ENCODE measurements around the gene RHBG.

RHBG gene

GRCh38 chr1:156386949-156387869 lies 18.2 kb downstream of the RHBG start:
- no peak for DNase-seq

- DNase-seq = no peak
These were observed 18.8 kb downstream of the RHBG start for GRCh38 chr1:156387870-156388173.

- DNase-seq = no peak
These were observed 19.4 kb downstream of the RHBG start for GRCh38 chr1:156388174-156389137.

GRCh38 chr1:156389311-156389710 lies 20.3 kb downstream of the RHBG start:
- DNase-seq = no peak

- no peak for DNase-seq
These were observed 21.7 kb downstream of the RHBG start for GRCh38 chr1:156390469-156391365.

GRCh38 chr1:156391366-156391677 lies 22.3 kb downstream of the RHBG start:
- DNase-seq = no peak

GRCh38 chr1:156391701-156392100 lies 22.7 kb downstream of the RHBG start:
- no peak for DNase-seq

GRCh38 chr1:156392452-156392853 lies 23.4 kb downstream of the RHBG start:
- DNase-seq = no peak

GRCh38 chr1:156393095-156393494 lies 24.1 kb downstream of the RHBG start:
- no peak for DNase-seq

- DNase-seq = no peak
These were observed 25.1 kb downstream of the RHBG start for GRCh38 chr1:156394082-156394481.

GRCh38 chr1:156394835-156395461 lies 25.9 kb downstream of the RHBG start:
- DNase-seq = no peak

- DNase-seq = no peak
These were observed 30.5 kb downstream of the RHBG start for GRCh38 chr1:156399355-156400125.

GRCh38 chr1:156400191-156400935 lies 31.4 kb downstream of the RHBG start:
- no peak for DNase-seq

GRCh38 chr1:156401041-156401574 lies 32.1 kb downstream of the RHBG start:
- no peak for DNase-seq

- no peak for DNase-seq
These were observed 32.7 kb downstream of the RHBG start for GRCh38 chr1:156401681-156402081.

GRCh38 chr1:156402331-156403020 lies 33.5 kb downstream of the RHBG start:
- no peak for DNase-seq

- DNase-seq = no peak
These were observed 36.7 kb downstream of the RHBG start for GRCh38 chr1:156405670-156406069.

GRCh38 chr1:156406251-156406650 lies 37.2 kb downstream of the RHBG start:
- no peak for DNase-seq

GRCh38 chr1:156407344-156407743 lies 38.3 kb downstream of the RHBG start:
- no peak for DNase-seq

GRCh38 chr1:156407760-156408159 lies 38.7 kb downstream of the RHBG start:
- DNase-seq = no peak

Data from activated naive CD4-positive, alpha-beta T cell treated with Interleukin-2 at 50 U/mL for 16 hours (primary cell).